Stimulated activated CD8-positive, alpha-beta memory T cell treated with anti-CD3 and anti-CD28 coated beads, Interleukin-15, amount 100 ng/mL, for 4 hours (primary cell): ENCODE data around the gene PFKFB3.
A peak's percentile ranks its signal among the peaks of the same experiment; 100 is the strongest.
"Not testable (repeated sequence)": the region's sequence is repeated elsewhere in the genome, so short reads cannot be mapped to it uniquely, and the experiment has no call there.

Source experiments
- DNase-seq, 2 donors: peaks; one replicate each; pipeline ENCODE4 v3.0.0-alpha.2; 2020; ENCODE audit warnings: low read depth in 2 of 2

Gene PFKFB3

GRCh38 chr10:6236349-6237198, 33.8 kb downstream of the PFKFB3 start:
- DNase-seq, result no peak

GRCh38 chr10:6237199-6237530, 34.4 kb downstream of the PFKFB3 start:
- DNase-seq, result no peak

GRCh38 chr10:6238587-6239212, 36.0 kb downstream of the PFKFB3 start:
- DNase-seq, result not testable (repeated sequence)

GRCh38 chr10:6239213-6239991, 36.7 kb downstream of the PFKFB3 start:
- DNase-seq, result peak; percentile 39 to 60

GRCh38 chr10:6240254-6240653, 37.5 kb downstream of the PFKFB3 start:
- DNase-seq, result no peak

- DNase-seq, result no peak
Observed at GRCh38 chr10:6242089-6242488, 39.4 kb downstream of the PFKFB3 start.

- no peak for DNase-seq
Observed at GRCh38 chr10:6244510-6244909, 41.8 kb downstream of the PFKFB3 start.

- no peak for DNase-seq
Observed at GRCh38 chr10:6247041-6247712, 44.4 kb downstream of the PFKFB3 start.

- not testable (repeated sequence) for DNase-seq
Observed at GRCh38 chr10:6248908-6249307, 46.2 kb downstream of the PFKFB3 start.

- DNase-seq, result no peak
Observed at GRCh38 chr10:6249698-6250097, 47.0 kb downstream of the PFKFB3 start.

GRCh38 chr10:6250745-6251144, 48.0 kb downstream of the PFKFB3 start:
- no peak for DNase-seq

- no peak for DNase-seq
Observed at GRCh38 chr10:6254201-6254600, 51.5 kb downstream of the PFKFB3 start.

GRCh38 chr10:6255548-6256061, 52.9 kb downstream of the PFKFB3 start:
- no peak for DNase-seq

GRCh38 chr10:6256439-6256838, 53.7 kb downstream of the PFKFB3 start:
- no peak for DNase-seq

- DNase-seq, result no peak
Observed at GRCh38 chr10:6259153-6259552, 56.4 kb downstream of the PFKFB3 start.

GRCh38 chr10:6260843-6261242, 58.1 kb downstream of the PFKFB3 start:
- no peak for DNase-seq

- DNase-seq, result no peak
Observed at GRCh38 chr10:6267941-6268340, 65.2 kb downstream of the PFKFB3 start.

- no peak for DNase-seq
Observed at GRCh38 chr10:6269432-6269831, 66.7 kb downstream of the PFKFB3 start.

GRCh38 chr10:6269953-6270867, 67.5 kb downstream of the PFKFB3 start:
- peak; percentile 42 to 48 for DNase-seq

GRCh38 chr10:6270951-6271350, 68.2 kb downstream of the PFKFB3 start:
- DNase-seq, result no peak

- DNase-seq, result no peak
Observed at GRCh38 chr10:6271663-6272062, 68.9 kb downstream of the PFKFB3 start.
